Head of caudate nucleus (tissue), 42 donors: ENCODE measurements around the gene STK4.
A peak's percentile ranks its signal among the peaks of the same experiment; 100 is the strongest.

Source experiments
- DNase-seq, 42 donors: peaks; one replicate each; pipeline versions ENCODE4 v3.0.0 to v3.0.0-alpha.2; 2020 to 2021; ENCODE audit warnings: mixed read lengths in 7 of 42
- intact Hi-C: fragments of 100-400 bp; cut with DNase I; formaldehyde crosslinking; loops from one replicate; pipeline ENCODE4 v1.15.0; 2022

Gene STK4

GRCh38 chr20:44948513-44948912, 17.8 kb upstream of the STK4 start:
- intact Hi-C loops, result no loop called here

DNA sequence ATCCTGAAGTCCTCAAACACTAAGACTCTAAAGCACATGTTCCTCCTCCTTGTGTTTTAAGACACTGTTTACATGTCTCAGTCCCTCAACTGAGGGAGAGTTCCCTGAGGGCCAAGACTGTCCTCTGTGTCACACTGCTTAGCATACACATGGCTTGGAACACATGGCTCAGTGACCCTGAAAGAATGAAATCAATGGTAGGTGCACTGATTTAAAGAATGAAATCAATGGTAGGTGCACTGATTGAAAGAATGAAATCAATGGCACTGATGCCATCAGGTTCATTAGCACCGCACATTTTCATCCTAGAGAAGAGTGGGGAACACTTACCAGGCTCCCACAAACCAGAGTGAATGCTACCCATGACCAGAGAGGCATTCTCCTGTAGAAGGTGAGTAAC, 15.9 kb upstream of the STK4 start:
- DNase-seq, result no peak
- intact Hi-C loops, result no loop called here

More at GRCh38 chr20:44948513-44948912, 17.8 kb upstream of the STK4 start:
- DNase-seq, result no peak

- intact Hi-C loops, result no loop called here
Measured at GRCh38 chr20:44952731-44953130, 13.6 kb upstream of the STK4 start.

DNA sequence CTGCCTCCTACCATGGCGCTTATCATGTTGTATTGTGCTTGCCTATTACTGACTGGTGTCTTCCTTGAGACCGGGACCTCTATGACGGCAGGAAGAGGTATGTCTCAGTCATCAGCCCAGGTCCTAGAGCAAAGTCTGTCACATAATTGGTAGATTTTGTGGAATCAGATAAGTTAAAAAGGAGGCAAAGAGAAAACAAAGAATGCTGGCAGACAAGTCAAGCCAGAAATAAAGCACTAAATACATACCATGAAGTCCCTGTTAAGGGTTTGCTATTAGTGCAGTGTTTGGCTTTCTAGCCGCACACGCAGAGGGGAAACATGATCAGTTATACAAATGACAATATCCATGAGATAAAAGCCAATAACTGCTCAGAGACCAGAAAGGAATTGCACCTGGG, 12.1 kb upstream of the STK4 start:
- DNase-seq, result no peak
- intact Hi-C loops, result no loop called here

More at GRCh38 chr20:44952731-44953130, 13.6 kb upstream of the STK4 start:
- no peak for DNase-seq

GRCh38 chr20:44955270-44955669, 11.0 kb upstream of the STK4 start:
- intact Hi-C loops, result loop anchor here (5.0 kb wide), 1 partner anchor 53 kb away; no protein-coding TSS in a partner anchor
- DNase-seq, result no peak

DNA sequence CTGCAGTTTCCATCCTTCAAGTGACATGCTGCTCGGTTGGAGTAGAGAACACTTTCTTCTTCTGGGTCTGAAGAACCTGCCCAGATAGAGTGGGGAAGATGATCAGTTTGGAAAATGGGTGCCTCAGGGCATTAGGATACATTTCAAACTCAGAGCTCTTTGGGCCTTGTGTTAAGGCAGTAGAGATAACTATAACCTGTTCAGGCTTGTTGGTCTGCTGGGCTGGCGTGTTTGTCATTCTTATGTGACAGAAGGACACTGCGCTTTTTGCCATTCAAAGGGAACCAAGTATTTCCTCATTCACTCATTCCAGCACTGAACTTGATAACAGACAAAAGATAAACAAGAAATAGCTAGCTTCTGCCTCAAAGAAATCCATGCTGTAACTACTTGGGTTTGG, 9.9 kb upstream of the STK4 start:
- no peak for DNase-seq
- intact Hi-C loops, result loop anchor here (5.0 kb wide), 1 partner anchor 54 kb away; no protein-coding TSS in a partner anchor

DNA sequence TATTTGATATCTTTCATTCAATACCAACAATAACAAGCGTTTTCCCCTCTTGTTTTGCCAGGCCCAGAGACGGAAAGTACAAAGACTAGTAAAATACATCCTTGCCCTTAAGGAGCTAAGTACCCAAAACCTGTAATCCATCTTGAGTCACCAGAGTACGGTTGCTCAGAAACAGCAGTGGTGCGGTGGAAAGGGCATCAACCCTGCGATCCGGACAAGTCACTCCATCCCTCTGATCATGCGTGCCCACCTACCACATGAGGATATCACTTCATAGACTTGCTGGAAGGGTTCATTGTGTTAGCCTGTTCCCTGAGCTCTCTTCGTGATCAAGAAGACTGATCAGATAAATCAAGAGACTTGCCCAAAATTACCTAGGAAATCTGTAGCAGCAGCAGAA, 8.0 kb upstream of the STK4 start:
- intact Hi-C loops, result loop anchor here (5.0 kb wide), 1 partner anchor 56 kb away; no protein-coding TSS in a partner anchor
- DNase-seq, result no peak

- intact Hi-C loops, result loop anchor here (5.0 kb wide), 1 partner anchor 57 kb away; no protein-coding TSS in a partner anchor
- no peak for DNase-seq
Measured at GRCh38 chr20:44959082-44959637, 7.2 kb upstream of the STK4 start.

DNA sequence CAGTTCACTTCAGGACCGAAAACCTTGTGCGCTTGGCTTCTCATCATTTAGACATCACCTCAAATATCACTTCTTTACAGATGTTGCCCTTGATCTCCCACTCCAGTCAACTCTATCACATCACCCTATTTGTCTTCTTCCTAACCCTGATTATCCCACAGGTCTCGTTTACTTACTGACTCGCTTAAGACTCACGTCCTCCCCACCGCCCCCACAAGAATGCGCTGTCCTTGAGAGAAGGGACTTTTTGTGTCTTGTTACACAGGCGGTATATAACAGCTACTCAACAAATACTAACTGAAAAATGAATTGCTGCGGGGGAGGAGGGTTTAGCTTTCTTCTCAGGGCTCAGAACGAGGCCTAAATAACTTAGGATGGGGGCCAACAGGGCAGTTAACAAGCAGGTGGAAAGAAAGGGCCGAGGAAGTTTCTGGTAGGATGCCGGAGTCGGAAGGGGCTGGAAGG, 6.6 kb upstream of the STK4 start:
- peak in 8 of 42 donors; percentile 18 to 54 (median 32) for DNase-seq
- intact Hi-C loops, result loop anchor here (5.0 kb wide), 2 partner anchors 57 to 72 kb away; partner anchors contain the start of gene YWHAB

GRCh38 chr20:44960103-44960852, 6.0 kb upstream of the STK4 start, which contains the start of gene TOMM34:
TOMM34 (minus strand) TSS chr20:44960397; CDS start chr20:44960333, 64 bp downstream.
- peak; percentile 86 to 98 (median 96) for DNase-seq
- intact Hi-C loops, result loop anchor here (5.0 kb wide), 1 partner anchor 73 kb away; the partner anchor contains the start of gene YWHAB

DNA sequence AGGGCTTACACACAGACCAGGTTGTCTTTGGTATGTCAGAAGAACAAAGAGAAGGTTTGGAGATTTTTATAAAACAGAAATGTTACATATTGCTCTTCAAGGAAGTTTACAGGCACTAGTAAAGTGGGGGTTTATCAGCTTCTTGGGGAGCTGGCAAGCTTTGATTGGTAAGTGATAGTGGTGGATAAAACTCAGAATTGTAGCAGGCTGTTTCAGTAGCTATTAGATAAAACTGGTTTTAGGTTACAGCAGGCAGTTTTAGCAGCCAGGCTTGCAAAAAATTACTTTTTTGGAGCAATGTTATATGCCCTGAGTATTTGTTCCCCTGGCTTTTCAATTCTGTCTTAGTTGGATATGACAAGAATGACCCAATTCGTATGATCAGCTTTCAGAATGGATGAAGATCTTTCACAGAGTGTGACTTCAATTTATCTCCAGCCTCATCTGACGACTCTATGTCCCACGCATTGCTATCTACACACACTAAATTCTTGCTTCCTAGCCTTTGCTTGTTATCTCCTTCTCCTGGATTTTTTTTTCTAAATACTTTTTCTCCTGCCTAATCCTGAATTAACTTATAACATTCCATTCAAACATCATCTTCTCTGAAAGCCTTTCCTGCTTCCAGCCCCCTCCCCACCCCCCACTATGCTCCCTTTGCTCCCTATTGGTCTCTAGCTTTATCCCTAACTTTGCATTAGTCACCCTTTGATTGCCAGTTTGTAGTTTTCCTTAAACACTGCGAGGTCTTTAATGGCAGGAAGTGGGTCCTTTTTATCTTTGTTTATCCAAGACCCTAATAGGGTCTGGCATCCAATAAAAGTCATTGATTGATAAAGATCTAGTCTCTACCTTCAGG, 5.1 kb upstream of the STK4 start:
- intact Hi-C loops, result loop anchor here (5.0 kb wide), 1 partner anchor 74 kb away; the partner anchor contains the start of gene YWHAB
- DNase-seq, result no peak

DNA sequence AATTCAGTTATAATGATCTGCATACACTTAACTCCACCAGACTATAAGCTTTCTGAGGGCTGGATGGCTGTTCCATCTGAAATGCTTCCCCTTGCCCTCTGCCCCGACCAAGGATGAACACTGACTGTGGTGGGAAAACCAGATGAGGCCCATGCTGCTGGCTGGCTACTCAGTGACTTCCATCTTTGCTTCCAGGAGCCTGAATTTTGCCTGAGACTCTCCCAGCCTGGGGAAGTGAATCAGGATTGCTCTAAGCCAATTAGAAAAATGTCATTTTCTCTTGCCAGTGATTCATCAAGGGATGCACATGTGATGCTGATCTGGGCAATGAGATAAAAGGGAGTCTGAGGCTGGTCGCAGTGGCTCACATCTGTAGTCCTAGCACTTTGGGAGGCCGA, 4.4 kb upstream of the STK4 start:
- intact Hi-C loops, result loop anchor here (5.0 kb wide), 1 partner anchor 75 kb away; the partner anchor contains the start of gene YWHAB
- DNase-seq, result no peak

DNA sequence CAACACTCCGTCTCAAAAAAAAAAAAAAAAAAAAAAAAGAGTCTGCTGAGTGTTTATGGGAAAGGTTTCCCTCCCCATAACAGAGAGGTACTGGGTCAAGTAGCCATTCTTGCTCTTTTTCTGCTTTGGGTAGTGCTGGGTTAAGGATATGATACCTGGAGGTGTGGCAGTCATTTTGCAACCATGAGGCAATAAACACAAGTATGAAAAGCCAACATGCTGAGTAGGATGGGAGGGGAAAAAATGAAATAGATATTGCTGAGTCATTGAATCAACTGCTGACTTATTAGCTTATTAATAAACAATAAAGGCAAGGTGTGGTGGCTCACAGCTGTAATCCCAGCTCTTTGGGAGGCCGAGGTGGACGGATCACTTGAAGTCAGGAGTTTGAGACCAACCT, 3.8 kb upstream of the STK4 start:
- DNase-seq, result no peak
- intact Hi-C loops, result loop anchor here (5.0 kb wide), 1 partner anchor 75 kb away; the partner anchor contains the start of gene YWHAB

DNA sequence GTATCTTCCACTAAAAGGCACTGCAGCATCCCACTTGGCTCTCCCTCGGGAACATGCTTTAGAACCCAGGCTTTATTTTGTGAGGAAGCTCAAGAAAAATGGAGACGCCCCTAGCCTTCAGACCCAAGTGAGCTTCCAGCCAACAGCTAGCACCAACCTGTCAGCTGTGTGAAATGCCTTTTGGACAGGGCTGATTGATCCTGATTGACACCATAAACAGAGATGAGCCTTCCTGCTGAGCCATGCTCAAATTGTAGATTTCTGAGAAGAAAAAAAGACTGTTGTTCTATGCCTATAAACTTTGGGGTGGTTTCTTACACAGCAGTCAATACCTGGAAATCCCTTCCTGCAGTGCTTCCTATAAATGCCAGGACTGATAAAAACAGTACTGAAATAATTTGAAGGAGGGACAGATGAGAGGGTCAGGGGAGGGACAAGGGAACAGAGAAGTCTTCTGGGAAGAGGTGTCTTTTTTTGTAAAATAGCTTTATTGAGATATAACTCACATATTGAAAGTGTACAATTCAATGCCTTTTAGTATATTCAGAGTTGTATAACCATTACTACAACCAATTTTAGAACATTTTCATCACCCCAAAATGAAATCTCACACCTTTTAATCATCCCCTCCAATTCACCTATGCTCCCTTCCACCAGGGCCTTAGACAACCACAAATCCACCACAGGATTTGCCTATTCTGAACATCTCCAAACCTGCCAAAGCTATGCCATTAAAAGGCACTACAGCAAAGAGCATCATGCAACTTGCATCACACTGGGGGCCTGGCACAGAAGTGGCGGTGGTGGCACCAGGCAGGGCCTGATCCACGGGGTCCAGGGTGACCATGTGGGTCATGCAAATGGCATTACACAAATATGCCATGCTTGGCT, 2.7 kb upstream of the STK4 start:
- intact Hi-C loops, result loop anchor here (5.0 kb wide), 1 partner anchor 76 kb away; the partner anchor contains the start of gene YWHAB
- DNase-seq, result no peak

- DNase-seq, result no peak
- intact Hi-C loops, result no loop called here
Measured at GRCh38 chr20:44965651-44966029, 672 bp upstream of the STK4 start.

- intact Hi-C loops, result no loop called here
- peak in 4 of 42 donors; percentile 9 to 45 (median 14) for DNase-seq
Measured at GRCh38 chr20:44967207-44967807, 995 bp downstream of the STK4 start.

DNA sequence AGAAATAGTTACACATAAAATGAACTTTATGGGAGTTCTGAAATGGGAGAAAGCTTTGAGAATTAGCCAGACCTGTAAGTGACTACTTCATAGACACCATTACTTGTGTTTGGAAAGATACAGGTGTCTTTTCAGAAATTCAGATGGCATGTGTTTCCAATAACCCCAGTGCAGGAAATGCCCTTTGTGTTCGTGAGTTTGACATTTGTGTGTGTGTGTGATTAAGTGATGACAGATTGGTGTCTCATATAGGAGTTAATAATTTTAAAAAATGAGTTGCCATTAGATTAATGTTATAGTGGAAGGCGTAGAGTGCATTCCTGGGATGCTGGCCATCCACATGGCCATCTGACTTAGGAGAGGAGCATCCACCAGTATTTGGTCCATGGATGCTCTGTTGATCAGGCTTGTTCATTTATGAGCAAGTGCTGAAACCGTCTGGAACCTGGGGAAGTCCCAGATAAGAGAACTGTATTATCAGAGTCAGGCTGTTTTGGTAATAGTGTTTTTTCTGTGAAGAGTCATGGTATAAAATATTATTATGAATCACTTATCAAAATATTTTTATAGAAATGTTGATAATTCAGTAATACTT, 3.1 kb downstream of the STK4 start:
- intact Hi-C loops, result no loop called here
- no peak for DNase-seq
